Activated CD4-positive, CD25-positive, alpha-beta regulatory T cell treated with anti-CD3 and anti-CD28 coated beads, Interleukin-2, amount 50 U/mL, for 24 hours (primary cell): ENCODE results near the gene ANAPC1.
"Not testable (repeated sequence)": the region's sequence is repeated elsewhere in the genome, so short reads cannot be mapped to it uniquely, and the experiment has no call there.

ENCODE experiments used
- ATAC-seq, 2 donors: fragments of 150-1000 bp; cut with Tn5 transposase; one replicate each; pipeline ENCODE4 v1.10.0; 2021; ENCODE audit warnings: mild to moderate bottlenecking in 1 of 2, moderate library complexity in 1 of 2

The ANAPC1 gene

DNA sequence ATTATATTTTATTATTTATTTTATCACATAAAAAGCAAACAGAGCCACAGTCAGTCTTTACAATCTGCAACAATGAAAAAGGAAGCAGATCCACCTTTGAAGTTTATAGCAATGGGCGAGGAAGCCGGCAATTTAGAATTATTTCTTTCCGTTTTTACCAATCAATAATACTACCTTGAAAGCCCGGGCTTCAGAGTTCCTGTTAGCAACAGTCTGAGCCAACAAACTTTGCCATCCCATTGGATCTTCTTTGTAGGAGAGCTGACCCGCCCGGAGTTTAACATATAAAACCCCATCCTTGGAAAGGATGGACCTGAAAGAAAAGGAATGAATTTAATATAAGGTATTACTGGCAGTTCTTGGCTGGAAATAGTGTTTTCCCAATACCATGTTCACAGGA is 101.8 kb downstream of the ANAPC1 start:
- not testable (repeated sequence) for ATAC-seq

DNA sequence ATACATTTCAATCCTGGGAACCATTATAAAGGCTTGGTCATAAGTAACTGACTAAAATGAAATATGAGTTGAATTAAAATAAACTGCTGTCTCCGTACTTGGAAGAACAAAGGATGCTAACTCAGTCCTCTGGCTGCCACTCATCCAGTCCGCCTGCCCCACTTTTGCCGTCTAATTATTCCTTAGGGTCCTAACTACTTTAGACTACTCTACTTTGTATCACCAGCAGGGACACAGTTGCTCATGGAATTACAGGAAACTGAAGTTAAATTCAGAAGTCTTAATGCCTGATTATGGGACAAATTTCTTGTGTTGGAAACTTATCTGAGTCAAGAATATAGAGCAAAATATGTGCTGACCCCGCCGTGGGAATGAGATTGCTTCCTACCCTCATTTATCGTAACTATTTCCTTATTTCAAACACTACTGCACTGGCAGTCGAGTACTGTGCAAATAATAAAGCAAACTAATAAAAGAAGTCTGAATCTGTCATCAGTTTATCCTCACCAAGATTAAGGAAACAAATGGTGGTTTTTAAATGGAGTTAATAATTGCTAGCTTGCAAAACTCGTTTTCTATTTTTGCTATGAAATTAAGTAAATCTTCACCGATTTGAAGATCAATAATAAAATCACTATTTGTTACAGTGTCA is 102.4 kb downstream of the ANAPC1 start:
- not testable (repeated sequence) for ATAC-seq

DNA sequence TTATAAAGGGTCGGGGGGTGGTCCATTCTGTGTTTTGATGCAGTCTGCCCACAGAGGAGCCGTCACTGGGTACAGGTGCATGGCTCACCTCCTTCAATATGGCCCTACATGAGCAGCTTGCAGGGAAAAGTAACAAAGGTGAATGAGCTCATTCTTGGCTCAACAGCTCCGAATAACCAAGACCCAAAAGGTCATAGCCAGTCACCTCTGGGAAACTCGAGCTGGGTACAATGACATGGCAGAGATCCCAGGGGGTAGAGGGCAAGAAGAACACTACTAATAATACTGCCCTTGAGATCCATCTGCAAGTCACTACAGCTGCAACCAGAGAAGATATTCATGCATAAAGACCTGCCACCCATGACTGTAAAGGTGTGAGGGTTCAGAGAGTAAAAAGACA is 106.8 kb downstream of the ANAPC1 start:
- not testable (repeated sequence) for ATAC-seq

DNA sequence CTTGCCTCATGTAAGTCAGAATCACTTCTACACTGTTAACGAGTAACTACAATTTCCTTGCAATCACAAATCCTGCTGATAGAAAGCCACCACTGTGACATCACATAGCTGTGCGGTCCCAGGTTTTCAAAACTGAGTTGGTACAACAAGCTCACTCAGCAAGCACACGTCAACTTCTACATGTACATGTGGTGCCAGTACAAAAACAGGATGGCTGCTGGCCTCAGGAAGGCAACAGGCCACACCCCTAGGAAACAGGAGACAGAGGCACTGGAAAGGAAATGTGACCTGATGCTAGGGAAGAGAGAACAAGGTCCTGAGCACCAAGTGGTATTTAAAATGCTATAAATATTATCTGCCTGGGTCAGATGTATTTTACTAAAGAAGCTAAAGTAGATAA is 107.7 kb downstream of the ANAPC1 start:
- ATAC-seq = not testable (repeated sequence)

DNA sequence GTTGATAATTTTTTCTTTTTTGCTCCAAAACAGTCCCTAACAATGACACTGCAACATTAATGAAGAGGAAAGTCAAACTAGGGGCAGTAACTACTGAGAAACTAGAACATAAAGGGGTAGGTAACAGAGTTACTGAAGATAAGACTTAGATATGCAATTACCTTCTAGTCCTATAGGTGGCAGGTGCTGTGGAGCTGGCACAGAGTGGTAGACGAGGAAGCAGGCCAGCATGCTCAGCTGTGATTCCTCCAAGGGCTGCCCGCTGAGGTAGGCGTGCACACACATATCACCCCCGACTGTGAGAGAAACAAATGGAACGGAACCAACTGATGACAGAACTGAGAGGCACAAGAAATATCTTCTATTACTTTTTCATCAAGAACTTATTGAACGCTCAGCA is 111.8 kb downstream of the ANAPC1 start:
- peak; percentile 73 to 82 for ATAC-seq

DNA sequence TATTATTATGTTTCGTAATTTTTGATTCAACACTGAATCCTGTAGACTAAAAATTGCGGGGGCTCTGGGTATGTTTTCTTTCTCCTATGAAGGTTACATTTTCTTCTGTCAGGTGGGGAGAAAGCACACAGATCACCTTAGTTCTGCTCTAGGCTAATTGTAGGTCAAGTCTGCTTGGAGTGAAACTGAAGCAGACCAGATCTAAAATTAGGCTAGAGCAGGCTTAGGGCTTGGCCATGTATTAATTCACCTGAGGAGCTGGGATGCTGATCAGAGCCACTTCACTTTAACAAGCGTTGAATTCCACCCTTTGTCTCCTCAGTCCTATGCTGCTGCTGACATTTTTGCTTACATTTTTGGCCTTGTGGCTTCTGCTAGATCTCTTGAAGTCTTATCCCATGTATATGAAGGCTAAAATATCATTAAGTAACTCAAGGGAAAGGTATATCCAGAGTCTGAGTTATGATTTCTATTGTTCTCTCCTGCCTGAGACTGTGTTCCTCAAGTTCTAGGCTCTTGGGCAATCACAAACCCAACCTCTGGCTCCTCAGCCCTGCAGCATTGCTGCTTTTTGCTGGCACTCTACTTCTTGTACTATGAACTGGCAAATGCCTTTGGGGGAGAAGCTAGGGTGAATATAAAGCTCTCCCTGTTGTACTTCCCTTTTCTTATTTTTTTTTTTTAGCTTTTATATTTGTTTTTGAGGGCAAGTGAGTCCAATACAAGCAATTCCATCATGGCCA is 112.9 kb downstream of the ANAPC1 start:
- ATAC-seq = not testable (repeated sequence)

DNA sequence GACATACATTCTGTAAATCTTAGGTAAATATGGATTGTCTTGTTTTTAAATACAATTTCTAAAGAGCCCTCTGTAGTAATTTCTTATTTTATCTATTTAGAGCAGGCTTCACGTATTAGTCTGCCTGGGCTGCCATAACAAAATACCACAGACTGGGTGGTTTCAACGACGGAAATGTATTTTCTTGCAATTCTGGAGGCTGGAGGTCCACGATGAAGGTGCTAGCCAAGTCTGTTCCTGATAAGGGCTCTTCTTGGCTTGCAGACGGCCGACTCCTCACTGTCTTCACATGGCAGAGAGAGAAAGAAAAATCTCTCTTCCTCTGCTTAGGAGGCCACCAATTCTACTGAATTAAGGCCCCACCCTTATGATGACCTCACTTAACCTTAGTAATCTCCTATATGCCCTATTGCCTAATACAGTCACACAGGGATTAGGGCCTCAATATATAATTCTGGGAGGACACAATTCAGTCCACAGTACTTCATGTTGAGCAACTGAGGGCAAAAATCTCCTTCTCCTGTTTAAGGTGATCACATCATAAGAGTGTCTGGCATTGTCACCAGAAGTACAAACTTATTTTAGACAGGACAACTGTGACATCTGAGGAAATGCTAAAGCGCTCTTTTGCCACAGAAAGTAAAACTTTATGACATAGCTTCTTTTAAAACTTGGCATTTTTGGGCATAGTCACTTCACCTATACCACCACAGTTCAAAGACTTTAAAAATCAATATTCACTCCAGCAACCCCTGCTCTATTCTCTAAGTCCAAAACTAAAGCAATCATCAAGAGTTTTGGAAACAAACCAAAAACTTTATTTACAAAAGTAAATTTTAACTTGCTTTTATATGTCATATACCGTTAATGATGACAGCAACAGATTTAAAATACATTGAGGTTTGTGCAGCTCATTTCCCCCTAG is 115.5 kb downstream of the ANAPC1 start:
- not testable (repeated sequence) for ATAC-seq

DNA sequence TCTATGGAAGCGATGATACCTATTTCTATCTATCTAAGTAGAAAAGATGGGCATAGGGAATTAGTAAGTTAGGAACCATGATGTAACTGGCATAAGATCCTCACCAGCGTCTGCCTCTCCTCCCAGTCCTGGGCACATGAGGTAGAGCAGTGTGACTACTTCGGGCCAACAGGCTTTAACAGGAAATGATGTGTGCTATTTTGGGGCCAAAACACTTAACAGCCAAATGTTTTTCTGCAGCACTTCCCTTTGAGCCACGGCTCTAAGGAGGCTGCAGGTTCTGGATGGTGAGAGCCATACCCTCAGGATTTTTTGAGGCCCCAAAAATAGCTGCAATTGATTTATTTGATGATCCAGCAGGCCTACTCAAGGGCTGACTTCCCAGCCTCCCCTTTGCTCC is 116.9 kb downstream of the ANAPC1 start:
- ATAC-seq = not testable (repeated sequence)

DNA sequence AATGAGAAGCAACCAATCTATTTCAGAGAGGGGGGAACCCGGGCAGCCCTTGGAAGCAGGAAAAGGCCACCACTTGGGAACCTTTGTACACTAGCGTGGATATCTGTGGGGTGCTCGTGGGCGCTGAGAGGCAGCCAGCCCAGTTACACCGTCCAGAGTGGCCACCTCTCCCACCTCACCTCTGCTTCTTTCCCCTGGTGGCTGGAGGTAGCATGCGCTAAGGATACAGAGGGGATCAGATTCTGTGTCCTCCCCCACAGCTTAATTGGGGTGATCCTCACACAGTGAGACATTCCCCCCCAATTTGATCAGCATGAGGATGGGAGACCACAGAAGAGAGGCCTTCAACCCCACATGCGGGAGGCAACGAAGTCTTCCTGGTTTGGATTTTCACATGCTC is 117.7 kb downstream of the ANAPC1 start:
- ATAC-seq = not testable (repeated sequence)

DNA sequence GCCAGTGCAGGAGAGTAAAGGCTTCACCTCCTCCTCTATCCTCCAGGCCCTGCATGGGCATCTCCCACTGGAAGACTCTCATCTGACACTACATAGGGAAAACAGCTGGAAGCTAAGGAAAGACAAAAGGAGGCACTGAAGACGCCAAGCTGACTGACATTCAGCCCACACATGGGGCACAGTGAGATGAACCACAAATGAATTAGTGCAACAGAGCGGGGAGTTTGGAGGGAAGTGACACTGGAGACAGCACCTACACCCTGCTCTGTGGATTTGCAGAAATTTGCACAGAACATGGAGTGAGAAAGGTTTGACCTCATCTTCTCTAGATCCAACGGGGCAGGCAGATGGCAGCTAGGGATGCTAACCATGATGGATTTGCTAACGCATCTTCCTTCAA is 119.8 kb downstream of the ANAPC1 start:
- ATAC-seq = not testable (repeated sequence)

DNA sequence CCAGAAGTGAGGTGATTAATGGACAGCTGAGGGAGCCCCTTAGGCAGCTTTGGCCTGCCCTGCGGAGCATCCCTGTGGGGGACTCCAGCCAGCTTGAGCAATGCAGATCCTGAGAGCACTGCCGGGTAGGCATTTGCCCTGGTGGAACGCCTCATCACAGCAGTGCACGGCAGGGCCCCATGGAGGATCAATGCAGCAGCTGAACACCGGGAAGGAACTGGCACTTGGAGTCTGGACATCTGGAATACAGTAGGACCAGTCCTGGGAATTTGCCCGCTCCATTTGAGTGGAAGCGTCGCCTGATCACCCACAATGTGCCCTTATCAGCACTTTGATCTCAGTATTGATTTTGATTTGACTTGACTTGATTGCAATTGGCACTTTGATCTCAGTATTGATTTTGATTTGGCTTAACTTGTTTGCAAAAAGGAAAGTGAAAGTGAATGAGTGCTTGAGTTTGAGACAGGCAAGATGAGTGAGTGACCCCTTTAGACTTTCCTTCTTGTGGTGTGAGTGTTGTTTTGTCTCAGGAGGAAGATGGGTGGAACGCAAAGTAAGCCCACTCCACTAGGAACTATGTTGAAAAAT is 123.2 kb downstream of the ANAPC1 start:
- ATAC-seq = not testable (repeated sequence)

DNA sequence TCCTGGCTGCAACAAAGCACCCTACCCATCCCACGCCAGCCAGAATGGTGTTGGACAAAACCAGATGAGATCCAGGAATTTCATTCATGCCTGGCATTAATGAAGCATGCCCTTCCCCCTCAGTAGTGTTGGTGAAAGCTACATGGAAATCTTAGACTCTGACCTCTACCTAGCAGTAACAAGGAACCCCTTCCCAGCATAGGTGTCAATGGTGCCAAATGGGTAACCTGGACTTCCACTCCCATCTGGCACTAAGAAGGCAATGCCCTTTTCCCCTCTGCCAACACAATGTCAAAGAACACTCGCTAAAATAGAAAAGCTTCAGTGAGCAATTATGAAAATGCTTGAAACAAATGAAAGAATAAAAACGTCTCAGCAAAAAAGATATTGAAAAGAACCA is 131.5 kb downstream of the ANAPC1 start:
- ATAC-seq = not testable (repeated sequence)

DNA sequence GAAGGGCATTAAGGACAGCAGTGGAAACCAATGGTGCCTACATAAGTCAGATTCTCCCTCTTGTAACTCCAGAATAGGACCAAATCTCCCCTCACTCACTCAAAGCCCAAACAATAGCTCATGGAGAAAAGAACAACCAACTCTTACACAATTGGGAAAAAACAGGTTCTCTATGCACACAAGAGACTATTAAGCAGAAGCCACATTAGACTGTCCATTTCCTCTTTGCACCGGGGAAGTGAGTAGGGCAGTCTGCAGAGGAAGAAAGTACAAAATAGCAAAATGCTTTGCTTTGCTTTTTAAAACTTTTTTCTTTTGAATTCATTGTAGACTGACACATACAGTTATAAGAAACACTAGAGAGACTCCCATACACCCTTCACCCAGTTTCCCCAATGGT is 133.4 kb downstream of the ANAPC1 start:
- ATAC-seq = not testable (repeated sequence)

DNA sequence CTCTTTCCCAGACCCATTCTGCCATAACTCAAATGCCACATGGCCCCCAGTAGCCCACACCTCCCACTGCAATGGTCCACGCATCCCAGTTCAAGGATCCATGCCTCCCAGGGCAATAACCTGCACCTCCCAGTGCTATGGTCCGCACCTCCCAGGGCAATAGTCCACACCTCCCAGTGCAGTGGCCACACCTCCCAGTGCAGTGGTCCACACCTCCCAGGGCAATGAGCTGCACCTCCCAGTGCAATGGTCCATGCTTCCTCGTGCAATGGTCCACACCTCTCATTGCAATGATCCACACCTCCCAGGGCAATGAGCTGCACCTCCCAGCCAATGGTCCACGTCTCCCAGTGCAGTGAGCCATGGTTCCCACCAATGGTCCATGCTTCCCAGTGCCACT is 135.6 kb downstream of the ANAPC1 start:
- ATAC-seq = not testable (repeated sequence)

DNA sequence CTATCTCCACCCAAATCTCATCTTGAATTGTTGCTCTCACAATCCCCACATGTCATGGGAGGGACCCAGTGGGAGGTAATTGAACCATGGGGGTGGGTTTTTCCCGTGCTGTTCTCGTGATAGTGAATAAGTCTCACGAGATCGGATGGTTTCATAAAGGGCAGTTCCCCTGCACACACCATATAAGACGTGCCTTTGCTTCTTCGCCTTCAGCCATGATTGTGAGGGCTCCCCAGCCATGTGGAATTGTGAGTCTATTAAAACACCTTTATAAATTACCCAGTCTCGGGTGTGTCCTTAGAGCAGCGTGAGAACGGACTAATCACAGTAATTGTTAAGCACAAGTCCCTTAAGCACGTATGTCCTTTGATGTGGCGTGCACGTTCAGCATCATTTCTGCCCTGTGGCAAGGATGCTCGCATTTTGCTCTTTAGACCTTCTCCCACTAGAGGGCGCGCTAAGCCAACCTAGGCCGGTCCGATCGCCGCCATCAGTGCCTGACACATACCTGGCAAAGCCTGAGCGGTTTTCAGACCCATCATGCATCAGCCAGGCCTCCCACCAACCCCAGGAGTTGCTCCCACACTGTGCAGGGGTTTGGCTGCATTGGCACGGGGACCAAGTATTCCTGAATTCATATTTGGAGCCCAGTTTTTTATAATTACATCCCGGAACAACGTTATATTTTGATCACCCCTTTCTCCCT is 136.4 kb downstream of the ANAPC1 start:
- peak; percentile 88 to 90 for ATAC-seq

DNA sequence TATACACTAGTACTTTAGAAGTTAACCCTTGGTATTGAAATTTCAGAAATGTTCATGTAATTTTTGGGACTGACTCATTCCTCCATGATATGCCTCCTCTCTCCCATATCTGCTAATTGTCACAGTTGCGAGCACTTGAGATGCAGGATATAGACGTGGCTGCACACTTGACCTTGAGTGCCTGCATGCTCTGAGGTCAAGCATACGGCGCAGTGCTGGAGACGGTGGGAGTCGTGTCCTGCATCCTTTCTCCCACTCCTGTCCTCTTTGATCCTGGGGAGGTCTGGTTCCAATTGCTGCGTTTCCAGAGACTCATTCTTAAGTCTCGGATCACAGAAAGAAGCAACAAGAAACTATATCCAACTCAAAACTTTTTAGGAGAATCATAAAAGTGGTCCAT is 139.2 kb downstream of the ANAPC1 start:
- ATAC-seq = not testable (repeated sequence)

DNA sequence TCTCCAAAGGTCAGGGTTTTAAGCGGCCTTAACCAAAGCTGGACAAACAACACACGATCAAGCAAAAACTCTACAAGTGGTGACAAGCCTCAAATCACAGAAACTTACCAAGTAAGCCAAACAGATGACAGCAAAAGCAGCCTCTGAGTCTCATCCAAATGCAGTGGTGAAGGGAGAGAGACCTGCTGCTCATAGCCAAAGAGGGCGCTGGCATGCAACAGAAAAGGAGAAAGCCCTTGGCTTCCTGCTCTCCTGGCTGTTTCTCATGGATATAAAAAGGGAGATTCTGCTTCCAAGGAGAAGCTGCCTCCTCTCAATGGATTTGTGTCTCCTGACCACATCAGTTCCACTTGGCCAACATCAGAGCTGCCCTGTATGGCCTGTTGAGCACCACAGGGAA is 142.5 kb downstream of the ANAPC1 start:
- not testable (repeated sequence) for ATAC-seq

DNA sequence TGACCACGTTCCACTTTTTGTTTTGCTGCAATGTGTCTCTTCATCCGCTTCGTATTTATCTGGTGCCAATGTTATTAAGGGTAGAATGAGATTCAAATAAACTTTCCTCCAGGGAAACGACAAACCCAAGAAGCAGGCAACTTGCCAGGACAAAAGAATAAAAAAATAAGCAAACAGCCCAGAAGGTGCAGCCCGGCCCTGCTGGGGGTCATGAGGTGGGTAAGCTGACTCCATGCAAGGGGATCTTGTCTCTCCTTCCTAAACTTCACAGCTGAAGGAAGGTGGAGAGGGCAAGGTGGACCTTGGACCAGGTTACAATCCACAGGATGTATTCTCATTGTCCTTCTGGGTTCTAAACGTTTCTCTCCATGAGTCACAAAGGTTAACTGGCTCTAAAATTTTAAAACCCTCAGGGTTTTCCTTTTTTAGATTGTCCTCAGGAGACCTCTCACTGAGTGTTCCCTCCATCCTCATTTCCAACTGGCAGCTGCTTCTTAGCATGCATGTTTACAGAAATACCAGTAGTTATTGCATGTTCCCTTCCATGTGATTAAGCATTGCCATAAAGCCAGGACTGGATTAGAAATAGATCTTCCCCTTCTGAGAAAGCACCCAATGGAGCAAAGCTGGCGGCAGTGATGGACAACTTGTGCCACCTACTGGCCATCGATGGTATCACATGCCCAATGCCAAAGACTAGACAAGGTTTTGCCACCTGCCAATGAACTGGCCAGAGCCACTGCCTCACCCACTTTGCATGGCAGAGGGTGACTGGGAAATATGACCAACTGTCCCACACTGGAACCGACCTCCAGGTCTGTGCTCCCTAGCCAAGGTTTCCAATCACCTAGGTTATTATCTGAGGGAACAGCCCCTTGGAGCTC is 147.9 kb downstream of the ANAPC1 start:
- peak; percentile 74 to 83 for ATAC-seq

DNA sequence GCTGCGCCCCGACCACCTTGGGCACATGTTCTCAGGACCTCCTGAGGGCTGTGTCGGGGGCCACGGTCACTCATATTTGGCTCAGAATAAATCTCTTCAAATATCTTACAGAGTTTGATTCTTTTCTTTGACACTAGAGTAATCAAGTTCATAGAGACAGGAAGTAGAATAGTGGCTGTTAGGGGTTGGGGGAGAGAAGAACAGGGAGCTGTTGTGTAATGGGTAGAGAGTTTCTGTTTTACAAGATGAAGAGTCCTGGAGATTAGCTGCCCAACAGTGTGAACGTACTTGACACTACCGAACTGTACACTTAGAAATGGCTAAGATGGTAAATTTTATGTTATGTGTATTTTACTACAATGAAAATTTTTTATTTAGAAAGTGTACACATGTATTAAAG is 148.6 kb downstream of the ANAPC1 start:
- ATAC-seq = not testable (repeated sequence)

DNA sequence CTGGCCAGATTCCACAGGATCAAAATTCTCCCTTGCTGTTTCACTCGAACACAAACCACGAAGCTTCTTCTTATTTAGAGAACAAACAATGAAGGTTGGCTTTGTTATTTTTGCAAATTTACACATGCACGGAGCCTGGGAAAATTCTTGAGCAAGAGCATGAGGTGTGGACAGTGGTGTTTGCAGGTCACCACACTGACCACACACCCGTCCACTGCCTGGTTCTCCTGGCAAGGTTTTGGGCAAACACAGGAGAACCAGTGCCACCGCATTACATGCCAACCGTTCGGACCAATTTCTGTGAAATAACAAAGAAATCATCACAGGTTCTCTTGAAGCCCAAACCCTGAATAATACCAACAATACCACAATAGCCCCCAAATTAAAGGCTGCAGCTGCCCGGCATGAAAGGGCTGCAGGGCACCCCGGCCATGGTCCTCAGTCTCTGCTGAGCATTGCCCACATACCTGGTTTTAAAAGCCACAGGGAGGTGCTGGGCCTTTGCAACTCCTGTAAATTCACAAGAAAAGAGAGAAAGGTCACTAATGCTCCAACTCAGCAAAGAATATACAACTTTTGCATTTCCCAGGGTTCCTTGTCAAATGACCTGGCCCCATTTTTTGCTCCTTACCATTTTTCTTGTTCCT is 154.1 kb downstream of the ANAPC1 start:
- ATAC-seq = not testable (repeated sequence)
